Hypothalamus (tissue), 51 donors: ENCODE results near the gene TNFSF13.
"Not testable (repeated sequence)": the region's sequence is repeated elsewhere in the genome, so short reads cannot be mapped to it uniquely, and the experiment has no call there.

Experiments
- DNase-seq, 51 donors: peaks; one replicate each; lab custom pipeline; 2025; lab: John Stamatoyannopoulos, UW

TNFSF13 gene

DNA sequence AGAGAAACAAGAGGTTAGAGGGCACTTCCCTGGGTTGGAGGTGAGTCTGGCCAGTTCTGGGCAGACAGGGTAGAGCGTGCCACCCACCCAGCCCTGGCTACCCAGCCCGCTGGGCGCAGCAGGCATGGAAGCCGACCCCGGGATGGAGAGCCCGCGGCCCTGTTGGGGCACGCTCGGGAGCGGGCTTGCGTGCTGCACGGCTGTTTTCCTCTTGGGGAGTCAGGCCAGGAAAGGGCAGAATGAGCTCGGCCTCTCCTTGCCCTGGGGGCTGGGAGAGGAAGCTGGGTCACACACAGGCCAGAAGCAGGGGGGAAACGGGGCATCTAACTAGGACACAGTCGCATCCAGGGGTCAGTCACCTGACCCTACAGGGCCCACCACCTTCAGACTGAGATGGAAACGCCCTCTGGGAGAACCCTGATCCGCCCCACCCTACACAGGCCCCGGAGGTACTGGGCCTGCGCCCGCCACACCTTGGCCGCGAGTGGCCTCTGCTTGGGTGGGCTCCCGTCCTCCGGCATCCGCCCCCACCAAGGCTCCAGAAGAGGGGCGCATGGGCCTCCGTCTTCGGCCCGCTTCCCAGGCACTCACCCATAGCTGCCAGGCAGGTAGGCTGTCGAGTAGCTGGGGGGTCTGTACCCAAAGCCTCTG, 30.1 kb downstream of the TNFSF13 start:
- peak in 1 of 51 donors; percentile 42 for DNase-seq

DNA sequence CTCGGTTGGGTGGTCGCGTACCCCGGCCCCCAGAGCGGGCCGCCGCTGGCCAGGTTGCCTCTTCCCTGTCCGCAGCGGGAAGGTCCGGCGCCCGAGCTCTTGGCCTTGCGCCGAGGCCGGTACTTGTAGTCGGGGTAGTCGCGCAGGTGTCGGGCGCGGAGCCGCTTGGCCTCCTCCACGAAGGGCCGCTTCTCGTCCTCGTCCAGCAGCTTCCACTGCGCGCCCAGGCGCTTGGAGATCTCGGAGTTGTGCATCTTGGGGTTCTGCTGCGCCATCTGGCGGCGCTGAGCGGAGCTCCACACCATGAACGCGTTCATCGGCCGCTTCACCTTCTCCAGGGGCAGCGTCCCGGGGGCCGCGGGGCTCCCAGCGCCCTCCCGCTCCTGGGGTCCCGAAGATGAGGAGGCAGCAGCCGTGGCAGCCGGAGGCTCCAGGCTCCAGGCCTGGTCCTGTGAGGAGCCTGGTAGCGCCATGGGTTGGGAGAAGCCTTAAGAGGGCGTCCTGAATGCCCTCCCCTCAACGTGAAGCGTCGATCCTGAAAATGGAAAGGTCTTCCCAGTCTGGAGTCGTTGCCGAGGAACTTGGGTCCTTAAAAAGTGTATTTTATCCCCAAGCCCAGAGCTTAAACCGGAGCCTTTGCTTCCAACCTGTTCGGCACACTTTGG, 30.8 kb downstream of the TNFSF13 start:
- peak in 45 of 51 donors; percentile 26 to 88 (median 73) for DNase-seq

DNA sequence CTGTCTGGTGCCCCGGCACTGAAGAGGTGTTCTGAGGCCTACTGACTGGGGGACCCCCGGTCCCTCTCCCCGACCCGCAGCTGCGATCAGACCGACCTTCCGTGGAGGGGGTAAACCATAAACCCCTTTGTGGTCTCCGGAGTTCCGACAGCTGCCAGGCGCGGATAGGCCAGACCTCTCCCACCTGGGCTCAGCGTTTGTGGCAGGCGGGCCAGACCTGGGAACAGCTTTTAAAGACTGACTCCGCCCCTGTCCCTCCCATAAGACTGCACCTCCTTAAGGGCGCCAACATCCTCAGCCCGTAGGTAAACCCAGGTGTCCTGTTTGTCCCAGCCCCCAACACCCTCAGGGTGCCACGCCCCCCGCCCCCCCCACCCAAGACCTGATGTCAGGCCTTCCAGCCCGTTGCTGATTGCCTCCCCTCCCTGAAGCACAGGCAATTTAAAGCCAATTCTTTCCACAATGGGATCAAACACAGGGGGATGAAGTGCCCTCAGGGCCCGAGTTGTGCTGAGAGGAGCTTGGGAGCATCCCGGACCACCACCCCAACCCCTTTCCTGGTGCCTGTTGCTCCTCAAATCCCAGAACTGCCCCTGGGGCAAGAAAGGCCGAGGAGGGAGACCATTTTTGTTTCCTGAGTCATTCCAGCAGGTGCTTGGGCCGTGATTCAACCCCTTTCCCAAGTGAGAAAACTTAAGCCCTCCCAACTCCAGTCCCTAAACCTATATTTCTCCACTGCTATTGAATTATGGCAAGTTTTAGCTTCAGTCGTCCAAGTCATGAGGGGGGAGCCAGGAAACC, 31.5 kb downstream of the TNFSF13 start, which contains the start of gene SOX15:
SOX15 (minus strand) TSS at position 204 of the 801 bp plus-strand sequence. CDS start 418 bp downstream, outside the sequence.
- DNase-seq = no peak

- DNase-seq = no peak
Observed at GRCh38 chr17:7590743-7591142, 32.2 kb downstream of the TNFSF13 start.

DNA sequence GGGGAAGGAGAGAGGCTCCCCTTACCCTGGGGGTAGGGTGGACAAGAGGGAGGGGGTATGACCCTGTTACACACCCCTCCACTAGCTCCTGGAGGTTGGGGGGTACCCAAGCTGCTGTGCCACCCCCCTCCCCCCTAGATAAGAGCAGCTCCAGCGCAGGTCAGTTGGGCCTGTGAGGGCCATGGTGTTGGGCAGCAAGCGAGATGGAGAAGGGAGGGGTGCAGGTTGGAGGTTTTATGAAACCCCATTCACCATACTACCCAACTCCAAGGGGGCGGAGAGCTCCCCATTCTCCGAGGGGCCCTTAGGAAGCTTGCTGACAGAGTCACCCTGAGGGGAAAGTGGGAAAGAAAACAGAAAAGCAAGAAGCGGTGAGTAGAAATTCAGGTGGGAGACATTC, 33.0 kb downstream of the TNFSF13 start:
- DNase-seq = no peak

- DNase-seq = no peak
Observed at GRCh38 chr17:7592422-7593021, 34.0 kb downstream of the TNFSF13 start.

DNA sequence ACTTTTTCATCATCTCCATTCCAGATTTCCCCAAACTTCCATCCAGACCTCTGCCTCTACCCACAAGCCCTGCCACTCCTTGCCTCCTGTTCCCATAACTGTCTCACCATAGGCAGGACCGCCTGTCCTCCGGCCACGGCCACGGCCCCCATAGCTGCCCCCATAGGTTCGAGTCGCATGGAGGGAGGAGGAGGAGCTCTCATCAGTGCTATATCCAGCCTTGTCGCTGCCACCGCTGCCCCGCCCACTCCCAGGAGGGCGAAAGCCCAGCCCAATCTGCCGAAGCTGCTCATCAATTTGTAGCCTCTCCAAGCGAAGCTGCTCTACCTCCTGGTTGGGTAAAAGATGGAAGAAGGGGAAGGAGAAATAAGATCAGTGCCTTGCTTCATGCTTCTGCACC, 34.7 kb downstream of the TNFSF13 start:
- no peak for DNase-seq

- not testable (repeated sequence) for DNase-seq
Observed at GRCh38 chr17:7597561-7597960, 39.0 kb downstream of the TNFSF13 start.

DNA sequence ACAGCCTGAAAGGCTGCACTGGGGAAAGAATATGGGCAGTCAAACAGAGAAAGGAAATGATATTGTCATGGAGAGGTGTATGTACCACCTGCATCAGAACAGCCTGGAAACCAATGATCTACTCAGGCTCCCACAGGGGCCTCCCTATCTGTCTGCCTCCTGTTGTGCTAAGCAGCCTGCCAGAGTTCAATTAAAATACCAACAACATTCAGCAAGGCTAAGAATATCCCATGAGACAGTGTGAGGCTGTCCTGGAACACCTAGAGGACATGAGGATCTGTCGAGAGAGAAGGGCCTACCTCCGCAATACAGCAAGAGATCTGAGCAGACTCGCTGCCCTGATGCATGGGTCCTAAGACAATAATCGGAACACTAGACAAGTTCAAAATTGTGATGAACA, 47.7 kb downstream of the TNFSF13 start:
- DNase-seq = no peak

DNA sequence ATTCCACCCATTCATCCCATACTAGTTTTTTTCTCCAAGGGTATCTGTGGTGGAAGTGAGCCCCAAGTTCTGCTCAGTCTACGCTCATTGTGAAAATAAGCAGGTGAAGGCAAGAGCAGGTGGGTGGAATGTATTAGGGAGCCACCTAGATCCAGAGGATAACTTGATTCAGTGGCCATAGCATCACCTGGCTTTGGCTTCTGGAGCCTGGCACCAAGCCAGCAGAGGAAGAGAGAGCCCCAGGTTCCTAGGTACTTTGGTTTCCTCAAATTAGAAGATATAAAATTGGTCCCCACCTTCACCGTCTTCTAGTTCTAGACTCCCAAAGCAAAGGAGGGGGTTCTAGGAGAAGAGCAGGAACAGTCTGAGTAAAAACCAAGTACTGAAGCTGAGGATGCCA, 52.1 kb downstream of the TNFSF13 start:
- DNase-seq = no peak
